NCI-H524 treated with DMSO at 0.1 percent for 48 hours (cell line): ENCODE measurements around the gene DNAH6.
"Not testable (repeated sequence)": the region's sequence is repeated elsewhere in the genome, so short reads cannot be mapped to it uniquely, and the experiment has no call there.

Source experiments
- DNase-seq: peaks from one replicate; lab custom pipeline; 2025; lab: John Stamatoyannopoulos, UW

DNAH6 gene

GRCh38 chr2:84755096-84755495 is 238.8 kb downstream of the DNAH6 start:
- DNase-seq = no peak

GRCh38 chr2:84757648-84758047 is 241.3 kb downstream of the DNAH6 start:
- no peak for DNase-seq

GRCh38 chr2:84766791-84767190 is 250.5 kb downstream of the DNAH6 start:
- DNase-seq = no peak

GRCh38 chr2:84768840-84769239 is 252.5 kb downstream of the DNAH6 start:
- no peak for DNase-seq

GRCh38 chr2:84770280-84770679 is 254.0 kb downstream of the DNAH6 start:
- no peak for DNase-seq

- no peak for DNase-seq
These were observed 255.0 kb downstream of the DNAH6 start for GRCh38 chr2:84771251-84771650.

GRCh38 chr2:84773562-84773961 is 257.3 kb downstream of the DNAH6 start:
- not testable (repeated sequence) for DNase-seq

GRCh38 chr2:84776011-84776410 is 259.7 kb downstream of the DNAH6 start:
- no peak for DNase-seq

GRCh38 chr2:84778911-84779690 is 262.8 kb downstream of the DNAH6 start:
- DNase-seq = no peak

- DNase-seq = no peak
These were observed 263.5 kb downstream of the DNAH6 start for GRCh38 chr2:84779781-84780180.

GRCh38 chr2:84781942-84782716 is 265.8 kb downstream of the DNAH6 start:
- no peak for DNase-seq

- no peak for DNase-seq
These were observed 266.6 kb downstream of the DNAH6 start for GRCh38 chr2:84782717-84783442.

- no peak for DNase-seq
These were observed 269.7 kb downstream of the DNAH6 start for GRCh38 chr2:84785950-84786349.

GRCh38 chr2:84786601-84787000 is 270.3 kb downstream of the DNAH6 start:
- no peak for DNase-seq

- DNase-seq = no peak
These were observed 271.7 kb downstream of the DNAH6 start for GRCh38 chr2:84788027-84788426.

GRCh38 chr2:84788498-84788897 is 272.2 kb downstream of the DNAH6 start:
- DNase-seq = no peak

- no peak for DNase-seq
These were observed 276.7 kb downstream of the DNAH6 start for GRCh38 chr2:84792856-84793522.

GRCh38 chr2:84793641-84794040 is 277.3 kb downstream of the DNAH6 start:
- DNase-seq = no peak

- DNase-seq = no peak
These were observed 280.5 kb downstream of the DNAH6 start for GRCh38 chr2:84796798-84797197.

GRCh38 chr2:84797271-84797670 is 281.0 kb downstream of the DNAH6 start:
- DNase-seq = no peak

- no peak for DNase-seq
These were observed 283.5 kb downstream of the DNAH6 start for GRCh38 chr2:84799772-84800171.

GRCh38 chr2:84800194-84800805 is 284.0 kb downstream of the DNAH6 start:
- DNase-seq = no peak
